Fibroblast of mammary gland (primary cell): ENCODE measurements around the gene NANOS2.
A peak's percentile ranks its signal among the peaks of the same experiment; 100 is the strongest.

Experiments
- DNase-seq: peaks from one replicate; pipeline ENCODE4 v3.0.0-alpha.2; 2010; ENCODE audit warnings: low read depth
- H3K4me3 ChIP-seq: 2 replicates; pipeline ENCODE4 v1.5.1; 2011; ENCODE audit warnings: low read depth, mild to moderate bottlenecking, low read length, moderate library complexity; ENCODE audit not compliant: control insufficient read depth
- TF ChIP-seq, protein P1 (sequence below): conservative IDR thresholded peaks from 2 replicates; pipeline ENCODE4 v1.5.1; 2011; ENCODE audit warnings: low read depth, low read length, inconsistent platforms; ENCODE audit not compliant: control insufficient read depth, insufficient read depth

Gene NANOS2

DNA sequence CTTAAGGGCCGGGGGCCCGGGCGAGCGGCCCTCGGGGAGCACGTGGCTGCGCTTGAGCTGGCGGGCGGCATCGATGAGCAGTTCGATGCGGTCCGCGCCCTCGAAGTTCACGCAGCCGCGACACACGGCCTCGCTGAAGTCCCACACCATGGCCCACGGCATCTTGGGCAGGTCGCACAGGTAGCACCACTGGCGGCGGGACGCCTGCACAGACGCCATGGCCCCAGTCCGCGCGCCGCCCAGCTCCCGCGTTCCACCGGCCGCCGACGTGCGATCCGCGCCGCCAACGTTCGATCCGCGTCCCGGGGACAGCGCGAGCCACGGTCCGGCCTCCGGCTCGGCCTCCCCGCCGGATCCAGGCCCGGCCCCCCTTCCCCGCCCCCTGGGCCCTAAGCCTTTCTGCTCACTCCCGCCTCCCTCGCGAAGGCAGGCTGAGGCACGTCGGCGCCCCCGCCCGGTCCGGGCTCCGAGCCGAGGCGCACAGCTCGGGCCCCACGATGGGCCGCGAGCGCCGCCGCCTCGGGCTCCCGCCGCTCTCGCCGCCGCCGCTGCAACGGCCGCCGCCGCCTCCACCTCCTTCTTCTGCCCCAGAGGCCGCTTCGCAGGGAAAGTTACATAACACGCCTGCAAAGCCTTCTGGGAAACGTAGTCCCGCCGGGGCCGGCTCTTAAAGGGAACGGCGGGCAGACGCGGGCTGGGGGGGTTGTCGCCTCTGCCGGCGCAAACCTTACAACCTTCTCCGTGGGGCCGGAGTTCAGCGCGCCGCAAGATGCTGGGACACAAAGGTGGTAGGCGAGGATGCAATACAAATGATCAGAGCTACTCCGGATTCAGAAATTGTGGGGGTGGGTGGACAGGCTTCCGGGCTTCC lies 28.8 kb downstream of the NANOS2 start, which contains the start of gene IRF2BP1:
Gene IRF2BP1 (minus strand): TSS at position 586 of the 871 bp plus-strand sequence. CDS start 367 bp downstream, at position 219.
- peak within 1 kb of the TSS; percentile 69 for H3K4me3 ChIP-seq
- TF ChIP-seq, protein P1, sequence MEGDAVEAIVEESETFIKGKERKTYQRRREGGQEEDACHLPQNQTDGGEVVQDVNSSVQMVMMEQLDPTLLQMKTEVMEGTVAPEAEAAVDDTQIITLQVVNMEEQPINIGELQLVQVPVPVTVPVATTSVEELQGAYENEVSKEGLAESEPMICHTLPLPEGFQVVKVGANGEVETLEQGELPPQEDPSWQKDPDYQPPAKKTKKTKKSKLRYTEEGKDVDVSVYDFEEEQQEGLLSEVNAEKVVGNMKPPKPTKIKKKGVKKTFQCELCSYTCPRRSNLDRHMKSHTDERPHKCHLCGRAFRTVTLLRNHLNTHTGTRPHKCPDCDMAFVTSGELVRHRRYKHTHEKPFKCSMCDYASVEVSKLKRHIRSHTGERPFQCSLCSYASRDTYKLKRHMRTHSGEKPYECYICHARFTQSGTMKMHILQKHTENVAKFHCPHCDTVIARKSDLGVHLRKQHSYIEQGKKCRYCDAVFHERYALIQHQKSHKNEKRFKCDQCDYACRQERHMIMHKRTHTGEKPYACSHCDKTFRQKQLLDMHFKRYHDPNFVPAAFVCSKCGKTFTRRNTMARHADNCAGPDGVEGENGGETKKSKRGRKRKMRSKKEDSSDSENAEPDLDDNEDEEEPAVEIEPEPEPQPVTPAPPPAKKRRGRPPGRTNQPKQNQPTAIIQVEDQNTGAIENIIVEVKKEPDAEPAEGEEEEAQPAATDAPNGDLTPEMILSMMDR = no peak
- DNase-seq = peak; percentile 88

DNA sequence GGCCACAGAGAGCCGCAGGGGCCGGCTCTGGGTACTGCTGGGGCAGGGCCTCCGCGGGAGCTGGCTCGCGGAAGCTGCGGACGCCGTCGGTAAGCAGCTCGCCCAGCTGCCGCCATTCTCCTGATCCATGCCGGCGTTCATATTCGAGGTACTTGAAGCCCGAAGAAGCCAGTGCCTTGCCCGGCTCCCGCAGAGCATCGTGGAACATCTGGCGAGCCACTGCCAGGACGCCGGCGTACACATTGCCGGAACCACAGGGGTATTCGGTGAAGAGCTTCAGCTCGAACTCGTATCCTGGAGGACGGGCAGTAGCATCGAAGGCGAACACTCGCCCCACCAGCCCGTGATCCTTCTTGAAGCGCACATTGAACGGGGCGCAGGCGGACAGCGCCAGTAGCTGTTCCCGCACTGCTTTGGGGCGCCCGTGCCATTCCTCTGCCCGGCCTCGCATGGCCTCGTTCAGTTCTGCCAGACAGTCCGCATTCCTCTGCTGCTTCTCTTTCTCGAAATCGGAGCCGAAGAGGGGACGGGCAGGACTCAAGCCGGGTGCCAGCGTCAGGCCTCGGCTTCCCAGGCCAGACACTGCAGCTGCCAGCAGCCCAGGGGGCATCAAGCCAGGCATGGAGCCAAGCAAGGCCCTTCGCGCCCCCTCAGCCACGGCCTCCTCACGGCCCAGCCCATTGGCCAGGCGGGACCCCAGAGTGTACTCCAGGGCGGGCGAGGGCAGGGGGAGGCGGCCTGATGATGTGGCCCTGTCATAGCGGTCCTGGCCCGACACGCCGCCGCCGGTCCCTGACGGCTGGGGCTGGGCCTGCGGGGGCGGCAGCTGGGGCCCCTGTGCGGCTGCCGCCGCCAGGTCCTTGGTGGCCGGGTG lies 29.7 kb downstream of the NANOS2 start:
- peak overlapping the region; percentile 69 for H3K4me3 ChIP-seq
- no peak for DNase-seq
- TF ChIP-seq, protein P1 = no peak

DNA sequence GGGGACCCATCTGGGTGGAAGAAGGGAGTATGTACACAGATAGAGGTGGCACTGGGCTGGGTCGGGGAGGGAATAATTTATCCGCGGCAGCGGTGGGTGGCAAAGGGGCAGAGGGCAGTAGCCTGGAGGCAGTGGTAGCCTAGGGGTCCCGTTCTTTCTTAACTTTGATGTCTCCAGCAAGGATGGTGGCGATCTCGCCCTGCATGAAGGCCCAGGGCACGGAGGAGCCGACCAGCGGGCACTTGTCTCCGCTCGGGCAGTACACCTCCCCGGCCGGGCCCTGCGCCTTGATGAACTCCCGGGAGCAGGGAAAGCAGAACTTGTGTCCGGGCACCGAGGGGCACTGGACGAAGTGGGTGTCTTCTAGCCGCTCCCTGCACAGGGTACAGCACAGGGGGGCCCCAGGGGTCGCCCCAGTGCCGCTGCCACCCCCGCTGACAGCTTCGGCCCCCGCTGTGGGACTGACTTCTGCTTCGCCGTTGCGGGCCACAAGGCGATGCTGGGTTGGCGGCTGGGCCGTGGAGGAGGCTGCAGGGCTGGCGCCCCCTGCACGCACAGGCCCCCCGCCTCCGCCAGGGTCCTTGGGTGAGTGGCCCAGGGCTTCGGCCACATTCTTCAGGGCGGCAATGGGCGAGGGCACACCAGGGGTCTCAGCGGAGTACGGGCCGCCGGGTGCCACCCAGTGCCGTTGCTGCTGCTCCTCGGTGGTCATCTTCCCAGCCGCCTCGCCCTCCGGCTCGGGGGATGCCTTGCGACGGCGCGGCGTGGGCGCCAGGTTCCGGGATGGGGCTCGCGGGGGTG lies 30.5 kb downstream of the NANOS2 start:
- TF ChIP-seq, protein P1 = no peak
- no peak for DNase-seq
- no peak overlapping the region for H3K4me3 ChIP-seq

DNA sequence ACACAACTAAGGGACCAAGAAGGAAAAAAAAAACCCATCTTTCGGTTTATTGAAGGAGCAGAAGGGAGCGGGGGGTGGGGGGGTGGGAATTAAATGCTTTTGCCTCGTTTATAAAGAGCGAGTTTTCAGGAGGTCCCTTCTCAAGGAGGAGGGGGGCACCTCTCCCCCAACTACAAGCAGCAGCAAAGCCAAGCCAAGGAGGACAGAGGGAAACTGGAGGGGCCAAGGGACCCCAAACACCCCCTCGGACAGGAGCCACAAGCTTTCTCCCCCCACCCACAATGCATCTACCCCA lies 31.0 kb downstream of the NANOS2 start:
- H3K4me3 ChIP-seq = no peak overlapping the region
- no peak for DNase-seq
- TF ChIP-seq, protein P1 = no peak

- DNase-seq = peak; percentile 86
- TF ChIP-seq, protein P1 = peak; percentile 99
- H3K4me3 ChIP-seq = no peak overlapping the region
Measured at GRCh38 chr19:45882652-45883585, 31.7 kb downstream of the NANOS2 start.
